HG03575 (cell line): ENCODE measurements around the gene CLDN4.
"Not testable (repeated sequence)": the region's sequence is repeated elsewhere in the genome, so short reads cannot be mapped to it uniquely, and the experiment has no call there.

Experiments used
- ATAC-seq: cut with Tn5 transposase; IDR thresholded peaks from one replicate; pipeline ENCODE4 v1.9.1; 2021; ENCODE audit not compliant: unreplicated experiment, insufficient number of reproducible peaks, low FRiP score; ENCODE audit errors: extremely low read depth

CLDN4 gene

GRCh38 chr7:73830681-73831583 is at the start of gene CLDN4:
Gene CLDN4, plus strand, starts transcription at chr7:73830996. Its CDS starts 206 bp downstream, at chr7:73831202.
- no peak for ATAC-seq

- ATAC-seq: no peak
Measured at GRCh38 chr7:73786588-73786987, 44.2 kb upstream of the CLDN4 start.

GRCh38 chr7:73787786-73788048 is 43.1 kb upstream of the CLDN4 start:
- ATAC-seq: not testable (repeated sequence)

- ATAC-seq: no peak
Measured at GRCh38 chr7:73789051-73789450, 41.7 kb upstream of the CLDN4 start.

- ATAC-seq: not testable (repeated sequence)
Measured at GRCh38 chr7:73791170-73791690, 39.6 kb upstream of the CLDN4 start.

- not testable (repeated sequence) for ATAC-seq
Measured at GRCh38 chr7:73795188-73795587, 35.6 kb upstream of the CLDN4 start.

GRCh38 chr7:73796656-73797055 is 34.1 kb upstream of the CLDN4 start:
- not testable (repeated sequence) for ATAC-seq

GRCh38 chr7:73797176-73797575 is 33.6 kb upstream of the CLDN4 start:
- ATAC-seq: not testable (repeated sequence)

GRCh38 chr7:73799282-73800141 is 31.3 kb upstream of the CLDN4 start:
- ATAC-seq: no peak

GRCh38 chr7:73801577-73801976 is 29.2 kb upstream of the CLDN4 start:
- no peak for ATAC-seq

- ATAC-seq: no peak
Measured at GRCh38 chr7:73802459-73802858, 28.3 kb upstream of the CLDN4 start.

- no peak for ATAC-seq
Measured at GRCh38 chr7:73809467-73809951, 21.3 kb upstream of the CLDN4 start.

GRCh38 chr7:73810998-73811360 is 19.8 kb upstream of the CLDN4 start:
- ATAC-seq: no peak

- ATAC-seq: no peak
Measured at GRCh38 chr7:73811760-73812168, 19.0 kb upstream of the CLDN4 start.

- ATAC-seq: no peak
Measured at GRCh38 chr7:73812996-73813395, 17.8 kb upstream of the CLDN4 start.

- no peak for ATAC-seq
Measured at GRCh38 chr7:73815436-73815835, 15.4 kb upstream of the CLDN4 start.

- ATAC-seq: no peak
Measured at GRCh38 chr7:73817121-73817520, 13.7 kb upstream of the CLDN4 start.

GRCh38 chr7:73820013-73820412 is 10.8 kb upstream of the CLDN4 start:
- ATAC-seq: no peak

- ATAC-seq: not testable (repeated sequence)
Measured at GRCh38 chr7:73821597-73822285, 9.1 kb upstream of the CLDN4 start.
